NCI-H446 treated with DMSO at 0.1 percent for 48 hours (cell line): ENCODE measurements around the gene ABCA3.

Source experiments
- DNase-seq: peaks from one replicate; lab custom pipeline; 2025; lab: John Stamatoyannopoulos, UW

Gene ABCA3

DNA sequence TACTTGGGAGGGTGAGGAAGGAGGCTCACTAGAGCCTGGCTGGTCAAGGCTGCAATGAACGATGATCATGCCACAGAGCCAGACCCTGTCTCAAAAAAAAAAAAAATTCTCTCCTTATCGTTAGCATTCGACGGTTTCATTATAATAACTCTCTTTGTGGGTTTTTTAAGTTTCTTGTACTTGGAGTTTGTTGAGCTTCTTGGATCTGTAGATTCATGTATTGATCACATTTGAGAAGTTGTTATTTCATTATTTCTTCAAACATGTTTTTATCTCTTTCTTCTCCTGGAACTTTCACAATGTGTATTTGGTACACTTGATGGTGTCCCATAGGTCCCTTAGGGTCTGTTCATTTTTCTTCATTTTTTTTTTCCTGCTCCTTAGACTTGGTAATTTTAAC lies 16.8 kb upstream of the ABCA3 start:
- no peak for DNase-seq

DNA sequence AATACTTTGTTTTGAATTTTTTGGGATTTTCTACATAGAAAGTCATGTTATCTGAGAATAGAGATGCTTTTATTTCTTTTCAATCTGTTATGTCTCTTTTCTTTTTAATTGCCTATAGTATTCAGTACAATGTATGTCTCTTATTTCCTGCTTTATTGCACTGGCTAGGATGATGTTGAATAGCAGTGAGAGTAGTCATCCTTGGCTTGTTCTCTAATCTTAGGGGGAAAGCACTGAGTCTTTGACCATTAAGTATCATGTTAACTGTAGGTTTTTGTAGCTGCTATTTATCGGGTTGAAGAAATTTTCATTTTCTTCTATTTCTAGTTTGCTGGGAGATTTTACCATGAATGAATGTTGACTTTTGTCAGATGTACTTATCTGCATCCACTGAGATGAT lies 10.0 kb upstream of the ABCA3 start:
- DNase-seq = no peak

DNA sequence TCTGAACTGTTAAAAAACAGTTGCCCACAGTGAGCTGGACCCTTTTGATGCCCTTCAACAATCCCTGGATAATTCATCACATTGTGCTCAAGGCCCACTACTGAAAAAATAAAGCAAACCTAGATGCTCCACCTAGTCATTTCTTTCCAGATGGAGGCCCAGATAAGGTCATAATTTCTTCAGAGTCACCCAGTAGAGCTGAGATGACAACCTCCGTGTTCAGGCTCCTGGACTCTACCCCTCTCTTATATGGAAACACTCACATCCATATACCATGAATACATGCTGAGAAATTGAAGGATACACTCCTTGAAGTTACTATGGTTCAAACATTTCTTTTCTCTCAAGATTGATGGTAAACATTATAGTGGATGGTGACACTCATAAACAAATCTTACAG lies 2.7 kb upstream of the ABCA3 start:
- DNase-seq = no peak

DNA sequence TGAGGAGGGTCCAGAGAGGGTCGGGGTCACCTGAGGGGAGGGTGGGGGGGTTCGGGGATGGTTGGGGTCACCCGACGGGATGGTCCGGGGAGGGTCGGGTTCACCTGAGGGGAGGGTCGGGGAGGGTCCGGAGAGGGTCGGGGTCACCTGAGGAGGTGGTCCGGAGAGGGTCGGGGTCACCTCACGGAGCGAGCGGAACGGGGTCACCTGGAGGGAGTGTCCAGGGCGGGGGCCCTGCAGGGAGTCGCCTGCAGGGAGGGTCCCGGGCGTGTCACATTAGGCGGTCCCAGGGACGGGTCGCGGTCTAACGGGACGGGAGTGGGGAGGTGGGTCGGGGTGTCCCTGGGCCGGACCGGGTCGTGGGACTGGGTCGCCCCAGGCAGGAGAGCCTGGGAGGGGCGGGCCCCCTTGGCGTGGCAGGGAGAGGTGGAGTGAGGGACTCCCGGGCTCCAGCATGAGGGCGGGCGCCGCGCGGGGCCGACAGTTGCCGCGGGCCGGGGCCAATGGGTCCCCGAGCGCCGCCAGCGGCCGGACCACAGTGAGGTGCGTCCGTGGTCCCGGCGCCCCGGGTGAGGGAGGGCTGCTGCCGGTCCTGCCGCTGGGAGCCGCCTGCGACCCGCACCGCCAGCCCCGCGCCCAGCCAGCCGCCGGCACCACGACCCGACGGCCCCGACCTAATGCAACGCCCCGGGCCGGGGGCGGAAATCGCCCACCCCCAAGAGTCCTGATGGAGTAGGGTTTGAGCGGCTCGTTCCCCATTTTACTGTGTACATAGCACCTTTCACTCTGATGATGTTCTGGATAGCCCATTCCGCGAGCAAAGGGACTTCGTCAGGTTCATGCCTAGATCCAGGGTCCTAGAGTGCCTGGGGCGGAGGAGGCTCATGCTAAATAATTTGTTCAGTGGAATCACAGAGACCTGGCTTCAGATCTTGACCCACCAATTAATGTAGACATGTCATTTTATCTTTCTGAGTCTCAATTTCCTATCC lies 1.2 kb upstream of the ABCA3 start:
- no peak for DNase-seq

DNA sequence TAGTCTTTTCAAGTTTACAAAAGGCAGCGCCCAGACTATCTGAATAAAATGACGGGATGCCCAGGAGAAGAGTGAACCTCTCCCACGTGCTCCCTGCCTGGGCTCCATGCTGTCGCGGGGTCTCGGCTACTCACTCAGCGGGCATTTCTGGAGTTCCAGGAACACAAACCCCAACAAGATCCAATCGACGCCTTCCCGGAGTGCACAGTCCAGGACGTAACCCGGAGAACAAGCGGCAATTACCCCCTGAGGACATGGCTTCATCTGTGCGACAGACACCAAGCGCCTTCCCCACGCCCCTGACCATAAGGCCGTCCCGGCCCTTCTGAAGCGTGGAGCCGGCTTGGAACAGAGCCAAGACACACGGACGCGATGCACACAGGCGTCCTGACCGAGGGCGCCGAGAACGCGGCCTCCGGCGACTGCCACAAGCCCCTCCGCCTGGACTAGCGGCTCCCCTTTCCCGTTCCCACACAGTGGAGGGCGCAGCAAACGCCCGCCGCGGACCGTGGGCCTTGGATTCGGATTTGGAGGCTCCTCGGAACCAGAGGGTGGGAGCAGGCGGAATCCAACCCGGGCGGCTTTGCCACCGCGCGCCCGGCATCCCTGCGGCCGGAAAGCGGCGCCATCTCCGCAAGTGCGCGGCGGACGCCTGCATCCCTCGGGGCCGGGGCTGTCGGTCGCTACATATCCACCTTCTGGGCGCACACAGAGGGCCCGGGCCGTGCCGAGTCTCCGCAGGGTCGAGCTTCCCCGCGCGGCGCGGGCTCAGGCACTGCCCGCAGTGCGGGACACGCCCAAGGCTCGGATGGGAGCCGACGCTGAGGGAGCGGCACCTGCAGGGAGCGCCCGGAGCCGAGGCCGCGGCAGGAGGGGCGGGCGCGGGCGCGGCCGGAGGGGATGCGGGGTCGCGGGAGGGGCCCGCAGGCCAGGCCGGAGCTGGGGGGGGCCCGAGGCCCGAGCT lies 725 bp downstream of the ABCA3 start:
- no peak for DNase-seq

DNA sequence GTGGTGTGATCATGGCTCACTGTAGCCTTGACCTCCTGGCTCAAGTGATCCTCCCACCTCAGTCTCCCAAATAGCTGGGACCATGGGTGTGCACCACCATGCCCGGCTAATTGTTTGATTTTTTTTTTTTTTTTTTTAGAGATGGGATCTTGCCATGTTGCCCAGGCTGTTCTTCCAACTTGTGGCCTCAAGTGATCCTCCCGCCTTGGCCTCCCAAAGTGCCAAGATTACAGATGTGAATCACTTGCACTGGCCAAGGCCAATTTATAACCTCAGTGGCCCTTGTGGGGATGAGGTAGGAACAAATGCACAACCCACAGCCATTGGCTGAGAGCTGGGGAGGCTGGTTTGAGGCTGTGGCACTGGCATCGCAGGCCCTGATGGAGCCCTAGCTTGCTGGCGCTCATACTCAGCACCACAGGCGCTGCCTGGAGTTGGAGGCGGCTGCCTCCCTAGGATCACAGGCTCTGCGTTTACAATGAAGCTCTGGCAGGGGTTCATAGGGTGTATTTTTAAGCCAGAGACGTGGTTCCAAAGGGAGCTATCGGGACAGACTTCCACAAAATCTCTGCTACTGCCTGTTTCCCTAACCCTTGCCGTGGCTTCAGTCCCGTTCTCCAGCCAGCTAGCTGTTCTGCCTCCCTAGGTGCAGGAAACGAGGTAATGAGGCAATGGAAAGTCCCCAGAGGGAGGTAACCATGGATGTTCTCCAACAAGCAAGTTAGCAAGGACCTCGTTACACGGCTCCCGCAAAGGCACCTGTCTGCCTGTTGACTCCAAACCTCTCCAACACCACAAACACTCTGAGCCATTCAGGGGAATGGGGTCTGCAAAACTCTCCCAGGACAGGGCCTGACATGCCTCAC lies 2.9 kb downstream of the ABCA3 start:
- DNase-seq = no peak

DNA sequence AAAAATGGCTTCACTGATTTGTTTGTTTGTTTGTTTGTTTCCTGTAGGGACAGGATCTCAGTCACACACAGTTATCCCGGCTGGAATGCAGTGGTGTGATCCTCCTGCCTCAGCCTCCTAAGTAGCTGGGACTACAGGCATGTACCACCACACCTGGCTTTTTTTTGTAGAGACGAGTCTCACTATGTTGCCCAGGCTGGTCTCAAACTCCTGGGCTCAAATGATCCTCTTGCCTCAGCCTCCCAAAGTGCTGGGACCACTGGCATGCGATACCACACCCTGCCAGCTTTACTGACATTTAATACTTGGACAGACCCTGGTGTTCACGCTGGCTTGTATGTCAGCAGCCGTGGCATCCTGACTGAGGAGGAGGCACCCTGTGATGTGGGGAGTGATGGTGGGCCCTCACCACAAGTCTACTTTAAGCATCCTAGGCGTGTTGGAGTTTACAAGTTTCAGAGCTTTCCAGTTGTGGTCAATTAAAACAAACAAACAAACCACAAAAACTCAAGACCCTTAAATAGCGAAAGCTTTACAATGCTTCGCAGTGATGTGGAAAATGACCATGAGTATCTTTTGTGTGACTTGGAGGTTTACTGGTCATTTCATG lies 5.1 kb downstream of the ABCA3 start:
- no peak for DNase-seq

DNA sequence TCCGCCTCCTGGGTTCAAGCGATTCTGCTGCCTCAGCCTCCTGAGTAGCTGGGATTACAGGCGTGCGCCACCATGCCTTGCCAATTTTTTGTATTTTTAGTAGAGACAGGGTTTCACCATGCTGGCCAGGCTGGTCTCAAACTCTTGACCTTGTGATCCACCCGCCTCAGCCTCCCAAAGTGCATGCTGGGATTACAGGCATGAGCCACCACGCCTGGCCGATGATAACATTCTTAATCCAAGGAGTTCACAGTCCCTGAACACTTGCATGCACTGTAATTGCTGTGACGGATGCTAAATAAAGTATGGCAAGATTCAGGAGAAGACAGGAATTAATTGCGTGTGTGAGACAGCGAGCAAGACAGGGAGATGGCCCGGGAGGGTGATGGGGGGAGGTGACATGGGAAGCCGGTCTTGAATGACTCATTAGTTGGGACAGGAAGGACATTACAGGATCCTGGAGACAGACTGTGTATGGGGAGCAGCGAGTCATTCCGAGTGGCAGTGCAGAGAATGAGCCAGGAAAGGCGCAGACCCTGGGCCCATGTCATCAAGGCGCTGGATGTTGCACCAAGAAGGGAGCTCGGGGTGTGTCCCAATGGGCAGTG lies 6.7 kb downstream of the ABCA3 start:
- DNase-seq = no peak

DNA sequence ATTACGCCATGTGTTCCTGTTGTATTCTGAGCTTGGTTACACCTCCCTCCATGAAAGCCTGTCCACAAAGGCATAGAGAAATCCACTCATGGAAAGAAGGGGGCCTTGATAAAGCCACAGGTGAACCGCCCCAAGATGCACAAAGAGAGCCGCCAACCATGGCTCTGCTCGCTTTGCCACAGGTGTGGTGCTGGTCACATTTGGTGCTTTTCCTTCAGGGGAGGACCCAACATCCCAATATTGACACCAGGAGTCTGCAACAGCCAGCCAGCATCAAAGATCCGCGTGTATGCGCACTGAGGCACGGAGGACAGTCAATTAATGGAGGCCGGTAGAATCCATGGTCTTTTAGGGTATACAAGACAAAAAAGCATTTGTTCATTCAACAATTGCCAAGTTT lies 7.3 kb downstream of the ABCA3 start:
- no peak for DNase-seq

DNA sequence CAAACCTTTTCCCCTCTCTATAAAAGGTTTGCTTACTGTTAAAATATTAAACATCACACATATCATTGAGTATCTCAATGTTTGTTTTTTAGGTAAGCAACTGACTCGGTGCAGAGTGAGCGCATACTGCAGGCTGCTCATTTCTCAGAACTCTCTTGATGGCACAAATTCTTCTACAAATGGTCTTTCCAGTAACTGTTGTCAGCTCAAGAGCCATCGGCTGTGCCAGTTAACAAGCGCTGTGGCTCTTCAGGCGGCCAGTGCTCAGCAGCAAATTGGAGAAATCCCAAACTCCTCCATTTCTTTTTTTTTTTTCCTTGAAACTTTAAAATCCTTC lies 8.6 kb downstream of the ABCA3 start:
- DNase-seq = no peak

DNA sequence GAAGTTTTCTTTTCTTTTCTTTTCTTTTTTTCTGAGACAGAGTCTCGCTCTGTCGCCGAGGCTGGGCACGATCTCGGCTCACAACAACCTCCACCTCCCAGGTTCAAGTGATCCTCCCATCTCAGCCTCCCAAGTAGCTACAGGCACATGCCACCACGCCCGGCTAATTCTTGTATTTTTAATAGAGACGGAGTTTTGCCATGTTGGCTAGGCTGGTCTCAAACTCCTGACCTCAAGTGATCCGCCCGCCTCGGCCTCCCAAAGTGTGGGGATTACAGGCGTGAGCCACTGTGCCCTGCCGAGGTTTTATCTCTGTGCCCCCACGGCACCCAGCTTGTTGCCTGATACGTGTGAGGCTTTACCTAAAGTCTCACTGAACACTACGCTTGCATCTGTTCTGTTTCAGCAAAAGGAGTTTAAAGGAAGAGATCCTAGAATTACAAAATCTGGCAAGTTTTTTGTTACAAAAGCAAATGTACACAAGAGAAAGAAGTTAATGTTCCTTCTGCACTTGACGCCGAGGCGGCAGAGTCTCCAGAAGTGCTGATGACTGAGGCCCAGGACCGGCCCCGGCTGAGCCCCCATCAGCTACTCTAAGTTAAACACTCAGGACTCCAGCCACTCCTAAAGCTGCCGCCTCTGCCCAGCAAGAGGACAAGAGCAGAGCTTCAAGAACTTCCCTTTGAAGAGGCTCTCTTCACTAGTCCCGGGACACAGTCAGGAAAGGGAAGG lies 9.2 kb downstream of the ABCA3 start:
- DNase-seq = no peak

DNA sequence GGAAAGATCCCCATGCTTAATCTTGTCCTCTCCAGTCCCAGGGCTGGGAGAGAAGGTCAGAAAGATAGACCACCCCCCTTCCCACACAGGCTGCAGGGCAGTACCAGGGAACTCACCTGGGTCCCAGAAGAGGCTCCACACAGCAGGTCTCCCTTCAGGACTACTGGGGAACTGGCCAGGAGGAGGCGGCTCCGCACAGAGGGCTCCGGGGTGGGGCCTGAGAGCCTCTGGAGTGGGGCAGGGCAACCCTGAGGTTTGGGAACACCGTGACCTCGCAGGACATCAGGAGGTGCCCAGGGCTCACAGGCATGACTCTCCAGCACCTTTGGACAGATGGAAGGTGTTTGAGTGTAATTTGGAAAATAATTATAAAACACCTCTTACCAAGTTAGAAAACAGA lies 11.0 kb downstream of the ABCA3 start:
- no peak for DNase-seq

DNA sequence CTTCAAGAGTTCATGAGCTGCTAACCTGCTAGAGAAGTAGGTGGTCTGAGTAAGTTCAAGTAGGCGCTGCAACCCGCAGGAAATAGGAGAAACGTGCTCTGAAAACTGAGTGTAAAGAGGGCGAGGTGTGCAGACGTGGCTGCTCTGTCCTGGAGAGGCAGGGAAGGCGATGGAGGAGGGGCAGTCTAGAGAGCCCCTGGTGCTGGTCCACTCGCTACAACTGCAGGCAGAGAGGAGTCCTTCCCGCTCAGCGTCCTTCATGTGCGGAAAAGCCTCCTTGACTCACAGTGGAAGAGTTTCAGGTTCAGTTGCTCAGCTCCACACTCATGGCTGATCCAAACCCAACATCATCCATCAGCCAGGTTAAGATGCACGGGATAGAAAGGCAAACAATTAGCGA lies 12.1 kb downstream of the ABCA3 start:
- no peak for DNase-seq

DNA sequence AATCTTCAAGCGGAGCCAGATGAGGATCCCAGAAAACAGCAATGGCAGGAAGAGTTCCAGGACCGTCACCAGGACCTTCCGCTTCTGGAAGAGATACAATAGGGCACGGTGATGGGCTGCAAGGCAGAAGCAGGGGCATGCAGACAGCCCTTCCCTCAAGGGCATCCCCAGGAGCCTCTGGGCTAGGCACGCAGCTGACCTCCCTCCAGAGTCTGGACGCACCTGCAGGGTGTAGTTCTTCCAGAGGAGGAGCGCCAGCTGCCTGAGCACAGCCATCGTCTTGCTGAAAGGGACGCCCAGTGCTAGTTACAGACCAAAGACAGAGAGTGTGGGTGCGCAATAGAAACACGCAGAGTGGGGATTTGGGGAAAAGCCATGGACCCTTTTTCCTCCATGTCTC lies 14.3 kb downstream of the ABCA3 start:
- DNase-seq = no peak

DNA sequence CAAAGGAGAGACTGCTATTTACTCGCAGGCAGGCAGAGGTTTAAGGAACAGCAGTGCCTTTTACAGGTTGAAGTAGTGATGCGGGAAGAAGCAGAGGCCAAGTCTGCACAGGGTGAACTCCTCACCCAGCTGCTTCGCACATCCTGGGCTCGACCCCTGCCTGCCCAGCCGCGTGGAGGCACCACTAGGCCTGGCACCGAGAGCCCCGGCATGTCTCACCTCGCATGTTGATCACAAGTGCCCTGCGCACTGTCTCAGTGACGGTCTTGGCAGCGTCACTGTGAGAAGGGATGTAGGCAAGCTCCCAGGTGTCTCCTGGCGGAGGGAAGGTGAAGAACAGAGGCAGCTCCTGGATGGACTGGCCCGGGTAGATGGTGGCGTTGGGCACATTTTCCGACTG lies 14.7 kb downstream of the ABCA3 start:
- DNase-seq = no peak

DNA sequence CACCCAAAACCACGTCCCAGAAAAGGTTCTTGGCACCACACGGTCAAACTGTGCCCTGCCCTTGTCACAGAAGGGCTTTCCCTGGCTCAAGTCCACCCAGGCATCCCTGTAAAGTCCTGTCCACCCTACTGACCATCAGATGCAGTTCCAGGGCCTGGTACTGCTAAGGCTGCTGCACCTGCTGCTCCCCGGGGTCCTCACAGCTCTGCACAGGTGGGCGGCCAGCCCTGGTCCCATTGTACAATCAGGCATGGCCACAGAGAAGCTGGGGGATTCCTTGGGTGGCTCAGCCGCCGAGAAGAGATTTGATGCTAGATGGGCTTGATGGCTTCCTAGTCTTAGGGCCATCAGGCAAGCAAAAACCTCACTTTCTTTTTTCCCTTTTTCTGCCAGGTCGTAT lies 15.3 kb downstream of the ABCA3 start:
- DNase-seq = no peak

DNA sequence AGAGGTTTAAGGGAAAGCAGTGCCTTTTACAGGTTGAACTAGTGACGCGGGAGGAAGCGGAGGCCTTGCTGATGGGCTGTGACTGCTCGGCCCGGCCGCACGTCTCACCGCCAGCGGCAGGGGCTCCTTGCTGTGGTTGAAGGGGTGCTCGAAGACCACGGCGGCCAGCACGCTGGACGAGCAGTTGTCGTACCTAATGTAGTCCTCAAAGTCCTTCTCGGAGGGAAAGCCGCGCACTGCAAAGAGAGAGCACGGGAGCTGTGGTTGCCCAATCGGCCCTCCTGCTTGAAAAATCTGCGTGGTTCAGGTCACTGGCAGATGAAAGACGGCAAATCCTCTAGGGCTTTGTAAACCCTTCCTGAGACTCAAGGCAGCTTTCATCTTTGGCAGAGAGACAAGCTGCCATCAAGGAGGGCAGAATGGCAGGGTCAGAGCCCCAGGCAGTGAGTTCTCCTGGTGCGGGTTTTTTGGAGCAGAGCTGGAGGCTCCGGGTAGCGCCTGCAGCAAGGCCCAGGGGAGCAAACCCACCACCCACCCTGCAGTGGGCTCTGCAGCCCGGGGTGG lies 16.1 kb downstream of the ABCA3 start:
- no peak for DNase-seq

DNA sequence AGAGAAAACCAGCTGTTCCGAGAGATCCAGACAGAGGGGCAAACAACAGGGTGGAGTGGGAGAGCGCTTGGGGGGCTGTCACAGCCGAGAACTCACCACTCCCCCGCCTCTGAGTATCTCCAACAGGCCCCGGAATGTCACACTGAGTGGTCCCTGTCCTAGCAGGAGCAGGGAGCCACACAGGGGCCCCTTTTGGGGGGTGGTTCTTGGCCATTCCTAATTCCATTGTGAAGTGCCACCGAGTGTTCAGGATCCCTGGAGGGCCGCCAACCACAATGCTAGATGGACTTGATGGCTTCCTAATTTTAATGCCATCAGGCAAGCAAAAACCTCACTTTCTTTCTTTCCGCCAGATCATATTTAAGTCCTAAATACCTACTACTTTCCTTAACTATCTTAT lies 16.8 kb downstream of the ABCA3 start:
- DNase-seq = no peak

DNA sequence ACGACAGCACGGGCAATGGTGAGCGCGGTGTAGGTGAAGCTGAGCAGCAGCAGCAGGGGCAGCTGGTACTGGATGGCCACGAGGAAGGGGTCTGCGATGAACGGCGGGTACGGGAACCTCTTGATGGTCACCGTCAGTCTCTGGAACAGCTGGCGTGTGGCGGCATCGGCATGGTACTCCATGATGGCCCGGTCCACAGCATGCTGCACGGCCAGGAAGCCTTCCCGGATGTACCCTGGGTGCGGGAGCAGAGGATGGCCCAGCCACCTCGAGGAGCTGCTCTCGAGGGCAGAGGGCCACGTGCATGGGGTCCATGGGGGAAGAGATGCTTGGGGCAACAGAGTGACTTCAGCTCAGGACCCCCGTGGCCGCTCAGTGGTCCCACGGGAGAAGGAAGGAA lies 20.9 kb downstream of the ABCA3 start:
- DNase-seq = no peak
